ENCODE data around the gene ADGRG2.

DNA sequence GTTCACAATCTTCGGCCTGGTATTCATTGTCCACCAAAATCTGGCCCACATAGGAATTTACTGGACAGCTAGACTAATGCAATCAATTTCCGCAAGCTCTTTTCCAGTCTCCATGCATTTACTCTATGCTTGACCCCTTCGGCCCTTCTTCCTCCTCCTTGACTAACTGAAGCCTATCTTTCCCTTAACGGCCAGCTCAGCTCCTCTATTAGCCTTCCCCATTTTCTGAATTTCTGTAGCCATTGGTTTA is 137.2 kb downstream of the ADGRG2 start:
- TF ChIP-seq EZH2 (IDR thresholded peaks at IDR 0.05; ENCODE audit: borderline replicate concordance, low read depth, low read length, severe bottlenecking), result no peak
- TF ChIP-seq, protein P1, sequence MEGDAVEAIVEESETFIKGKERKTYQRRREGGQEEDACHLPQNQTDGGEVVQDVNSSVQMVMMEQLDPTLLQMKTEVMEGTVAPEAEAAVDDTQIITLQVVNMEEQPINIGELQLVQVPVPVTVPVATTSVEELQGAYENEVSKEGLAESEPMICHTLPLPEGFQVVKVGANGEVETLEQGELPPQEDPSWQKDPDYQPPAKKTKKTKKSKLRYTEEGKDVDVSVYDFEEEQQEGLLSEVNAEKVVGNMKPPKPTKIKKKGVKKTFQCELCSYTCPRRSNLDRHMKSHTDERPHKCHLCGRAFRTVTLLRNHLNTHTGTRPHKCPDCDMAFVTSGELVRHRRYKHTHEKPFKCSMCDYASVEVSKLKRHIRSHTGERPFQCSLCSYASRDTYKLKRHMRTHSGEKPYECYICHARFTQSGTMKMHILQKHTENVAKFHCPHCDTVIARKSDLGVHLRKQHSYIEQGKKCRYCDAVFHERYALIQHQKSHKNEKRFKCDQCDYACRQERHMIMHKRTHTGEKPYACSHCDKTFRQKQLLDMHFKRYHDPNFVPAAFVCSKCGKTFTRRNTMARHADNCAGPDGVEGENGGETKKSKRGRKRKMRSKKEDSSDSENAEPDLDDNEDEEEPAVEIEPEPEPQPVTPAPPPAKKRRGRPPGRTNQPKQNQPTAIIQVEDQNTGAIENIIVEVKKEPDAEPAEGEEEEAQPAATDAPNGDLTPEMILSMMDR (IDR thresholded peaks at IDR 0.05; ENCODE audit: borderline replicate concordance, extremely low read depth, low read length, poor library complexity, severe bottlenecking), result no peak
